SK-N-MC (cell line): ENCODE results near the gene CLEC10A.

Experiments used
- EZH2 ChIP-seq: fragments of 200-600 bp; sonication (generic); IDR thresholded peaks from one replicate; pipeline ENCODE4 v1.6.1; 2017; ENCODE audit warnings: antibody characterized with exemption
- FOXP2 ChIP-seq: optimal IDR thresholded peaks from 2 replicates; pipeline ENCODE3; 2011; ENCODE audit warnings: mild to moderate bottlenecking, moderate library complexity; ENCODE audit not compliant: insufficient read depth; ENCODE audit errors: extremely low read length, control extremely low read depth
- POLR2AphosphoS5 ChIP-seq: IDR thresholded peaks from 2 replicates; pipeline ENCODE4 v1.6.1; 2012; ENCODE audit warnings: mild to moderate bottlenecking, low read depth, low read length, borderline replicate concordance

DNA sequence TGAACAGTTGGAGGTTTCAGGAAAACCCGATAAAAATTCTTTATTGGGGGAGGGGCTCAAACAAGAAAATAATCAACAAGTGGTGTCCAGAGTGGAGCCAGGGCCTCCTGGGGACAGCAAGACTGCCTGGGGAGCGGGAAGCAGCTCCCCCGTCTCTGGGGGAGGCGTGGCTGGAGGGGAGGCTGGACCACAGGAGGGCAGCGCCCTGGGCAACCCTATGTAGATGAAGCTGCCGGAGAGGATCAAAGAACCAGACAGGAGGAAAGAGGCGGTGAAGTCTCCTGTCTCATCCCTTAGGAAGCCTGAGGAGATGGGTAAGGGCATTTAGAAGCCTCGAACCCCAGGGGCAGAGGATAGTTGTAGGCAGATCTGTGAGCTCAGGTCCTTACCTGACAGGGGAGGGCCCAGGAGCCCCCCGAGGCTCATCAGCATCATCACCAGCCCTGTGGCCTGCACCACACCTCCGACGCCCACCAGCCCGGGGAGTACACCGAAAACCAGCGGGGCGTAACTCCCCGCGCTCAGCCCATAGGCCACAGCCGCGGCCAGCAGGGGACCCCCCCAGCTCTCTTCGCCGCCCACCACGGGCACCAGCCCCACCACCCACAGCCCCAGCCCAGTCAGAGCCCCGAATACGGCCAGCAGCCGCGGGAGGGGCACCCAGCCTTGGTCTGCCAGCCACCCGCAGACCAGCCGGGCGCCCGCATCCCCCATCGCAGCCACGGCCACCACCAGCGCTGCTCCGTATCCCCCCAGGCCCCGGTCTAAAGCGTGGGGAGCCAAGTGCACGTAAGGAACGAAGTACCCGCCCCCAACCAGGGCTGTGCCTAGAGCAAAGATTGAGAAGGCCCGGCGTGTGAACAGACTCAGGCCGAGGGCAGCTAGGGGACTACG lies 38.2 kb downstream of the CLEC10A start:
- no peak for TF ChIP-seq POLR2AphosphoS5
- TF ChIP-seq EZH2: no peak
- TF ChIP-seq FOXP2: no peak
